Brain microvascular endothelial cell (primary cell): ENCODE data around the gene SLC22A12.

ENCODE experiments used
- DNase-seq: peaks from one replicate; pipeline ENCODE4 v3.0.0-alpha.2; 2020
- H3K27ac ChIP-seq: fragments of 250-450 bp; sonication (Bioruptor Pico); 2 replicates; pipeline ENCODE4 v1.5.1; 2020; ENCODE audit warnings: mild to moderate bottlenecking, moderate library complexity
- H3K27me3 ChIP-seq: fragments of 250-450 bp; sonication (Bioruptor Pico); replicated peaks from 2 replicates; pipeline ENCODE4 v1.5.1; 2020; ENCODE audit warnings: mild to moderate bottlenecking
- H3K36me3 ChIP-seq: fragments of 250-450 bp; sonication (Bioruptor Pico); replicated peaks from 2 replicates; pipeline ENCODE4 v1.5.1; 2020; ENCODE audit warnings: mild to moderate bottlenecking
- H3K4me3 ChIP-seq: 2 replicates; pipeline ENCODE4 v1.5.1; 2011; ENCODE audit warnings: low read depth, mild to moderate bottlenecking, control low read depth, low read length, moderate library complexity
- in situ Hi-C: cut with HindIII; loops from 2 replicates; pipeline ENCODE4 v1.10.0; 2017; ENCODE audit warnings: low sequenced_read_pairs, low pct_ligation_motif_present
- TF ChIP-seq, protein P1 (sequence below): IDR thresholded peaks from 2 replicates; pipeline ENCODE4 v1.5.1; 2011; ENCODE audit warnings: low read depth, mild to moderate bottlenecking, moderate library complexity, low read length, control low read depth, inconsistent platforms; ENCODE audit errors: missing control alignments

SLC22A12 gene

DNA sequence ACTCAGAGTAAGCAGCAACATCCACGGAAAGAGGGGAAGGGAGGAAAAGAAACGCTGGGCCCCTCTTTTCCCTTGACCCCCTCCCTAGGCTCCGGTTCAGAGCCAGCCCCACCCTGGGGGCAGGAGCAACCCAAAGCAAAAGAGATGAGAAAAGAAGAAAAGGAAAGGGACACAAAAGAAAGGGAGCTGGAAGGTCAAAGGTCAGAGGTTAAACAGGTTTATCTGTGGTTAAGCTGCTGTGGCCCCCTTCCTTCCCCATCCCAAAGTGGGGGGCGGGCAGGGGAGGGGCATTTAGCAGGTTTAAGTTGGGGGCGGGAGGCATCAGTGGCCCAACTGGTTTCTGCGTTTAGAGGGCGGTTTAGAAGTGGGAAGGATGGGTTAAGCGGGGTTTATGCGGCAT, 35.6 kb downstream of the SLC22A12 start:
- Histone ChIP-seq H3K27ac (no peak overlapping the region), H3K4me3 (no peak overlapping the region), H3K27me3 (peaks cover 2% of the 10 kb centered on the region), H3K36me3 (no peaks in the 10 kb centered on the region)
- TF ChIP-seq, protein P1, sequence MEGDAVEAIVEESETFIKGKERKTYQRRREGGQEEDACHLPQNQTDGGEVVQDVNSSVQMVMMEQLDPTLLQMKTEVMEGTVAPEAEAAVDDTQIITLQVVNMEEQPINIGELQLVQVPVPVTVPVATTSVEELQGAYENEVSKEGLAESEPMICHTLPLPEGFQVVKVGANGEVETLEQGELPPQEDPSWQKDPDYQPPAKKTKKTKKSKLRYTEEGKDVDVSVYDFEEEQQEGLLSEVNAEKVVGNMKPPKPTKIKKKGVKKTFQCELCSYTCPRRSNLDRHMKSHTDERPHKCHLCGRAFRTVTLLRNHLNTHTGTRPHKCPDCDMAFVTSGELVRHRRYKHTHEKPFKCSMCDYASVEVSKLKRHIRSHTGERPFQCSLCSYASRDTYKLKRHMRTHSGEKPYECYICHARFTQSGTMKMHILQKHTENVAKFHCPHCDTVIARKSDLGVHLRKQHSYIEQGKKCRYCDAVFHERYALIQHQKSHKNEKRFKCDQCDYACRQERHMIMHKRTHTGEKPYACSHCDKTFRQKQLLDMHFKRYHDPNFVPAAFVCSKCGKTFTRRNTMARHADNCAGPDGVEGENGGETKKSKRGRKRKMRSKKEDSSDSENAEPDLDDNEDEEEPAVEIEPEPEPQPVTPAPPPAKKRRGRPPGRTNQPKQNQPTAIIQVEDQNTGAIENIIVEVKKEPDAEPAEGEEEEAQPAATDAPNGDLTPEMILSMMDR: no peak
- in situ Hi-C loops: no loop called here
- no peak for DNase-seq

DNA sequence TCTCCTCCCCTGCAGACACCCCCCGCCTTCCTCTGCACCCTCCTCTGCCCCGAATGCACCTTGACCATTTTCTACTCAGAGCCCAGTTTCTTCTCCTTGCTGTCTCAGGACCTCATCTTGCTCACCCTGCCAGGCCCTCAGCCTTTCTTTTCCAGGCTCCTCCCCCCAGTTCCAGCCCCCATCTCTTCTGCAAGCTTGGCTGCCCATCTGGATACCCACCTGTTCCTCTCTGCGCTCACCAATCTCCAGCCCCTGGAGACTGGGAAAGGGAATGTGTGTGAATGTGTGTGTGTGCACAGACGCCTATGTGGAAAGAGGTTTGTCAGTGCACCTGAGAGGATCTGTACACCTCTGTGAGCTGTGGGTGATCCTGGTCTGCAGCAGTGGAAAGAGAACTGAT, 36.4 kb downstream of the SLC22A12 start:
- TF ChIP-seq, protein P1: no peak
- H3K36me3 ChIP-seq: no peaks in the 10 kb centered on the region
- in situ Hi-C loops: no loop called here

DNA sequence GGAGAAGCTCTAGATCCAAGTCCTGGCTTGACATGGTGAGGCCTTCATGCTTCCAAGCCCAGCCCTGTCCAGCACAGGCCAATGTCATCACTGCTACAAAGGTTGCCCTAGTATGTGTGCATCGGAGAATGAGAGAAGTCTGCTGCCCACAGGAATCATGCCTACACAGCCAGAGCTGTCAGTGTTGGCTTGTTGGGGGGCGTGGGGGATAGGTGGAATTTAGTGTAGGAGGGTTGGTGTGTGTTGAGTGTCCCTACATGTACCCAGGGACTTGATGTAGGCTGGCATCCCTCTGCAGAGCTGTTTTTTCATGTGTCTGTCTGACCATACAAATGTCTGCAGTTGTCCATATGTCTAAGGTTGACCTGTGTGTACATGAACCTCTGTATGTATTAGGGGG, 37.6 kb downstream of the SLC22A12 start:
- in situ Hi-C loops: no loop called here
- H3K27ac ChIP-seq: no peak overlapping the region
- TF ChIP-seq, protein P1: no peak
- peaks cover 2% of the 10 kb centered on the region for H3K27me3 ChIP-seq
- DNase-seq: no peak
- no peak overlapping the region for H3K4me3 ChIP-seq
- H3K36me3 ChIP-seq: no peaks in the 10 kb centered on the region

More for the DNA sequence above, 36.4 kb downstream of the SLC22A12 start:
- no peak overlapping the region for H3K4me3 ChIP-seq
- H3K27ac ChIP-seq: no peak overlapping the region
- DNase-seq: no peak
- H3K27me3 ChIP-seq: peaks cover 2% of the 10 kb centered on the region

DNA sequence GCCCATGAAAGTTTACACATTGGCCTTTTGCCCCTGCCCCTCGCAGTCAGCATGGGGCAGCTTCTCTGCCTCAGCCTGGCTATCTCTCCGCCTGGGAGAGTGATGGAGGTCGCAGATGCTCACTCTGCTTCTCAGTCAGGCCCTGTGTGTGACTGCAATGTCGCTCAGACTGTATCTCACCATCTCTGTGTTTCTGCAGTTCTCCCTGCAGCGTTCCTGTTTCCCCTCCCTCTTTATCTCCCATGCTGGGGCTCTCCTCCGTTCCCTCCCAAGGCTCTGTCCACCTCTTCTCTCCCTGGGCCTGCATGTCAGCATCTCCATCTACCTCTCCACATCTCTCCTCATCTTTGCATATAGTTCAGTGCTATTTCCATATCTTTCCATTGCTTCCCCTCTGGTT, 38.1 kb downstream of the SLC22A12 start:
- H3K36me3 ChIP-seq: no peaks in the 10 kb centered on the region
- H3K27ac ChIP-seq: no peak overlapping the region
- H3K27me3 ChIP-seq: peaks cover 2% of the 10 kb centered on the region
- TF ChIP-seq, protein P1: no peak
- DNase-seq: no peak
- no peak overlapping the region for H3K4me3 ChIP-seq
- in situ Hi-C loops: no loop called here

DNA sequence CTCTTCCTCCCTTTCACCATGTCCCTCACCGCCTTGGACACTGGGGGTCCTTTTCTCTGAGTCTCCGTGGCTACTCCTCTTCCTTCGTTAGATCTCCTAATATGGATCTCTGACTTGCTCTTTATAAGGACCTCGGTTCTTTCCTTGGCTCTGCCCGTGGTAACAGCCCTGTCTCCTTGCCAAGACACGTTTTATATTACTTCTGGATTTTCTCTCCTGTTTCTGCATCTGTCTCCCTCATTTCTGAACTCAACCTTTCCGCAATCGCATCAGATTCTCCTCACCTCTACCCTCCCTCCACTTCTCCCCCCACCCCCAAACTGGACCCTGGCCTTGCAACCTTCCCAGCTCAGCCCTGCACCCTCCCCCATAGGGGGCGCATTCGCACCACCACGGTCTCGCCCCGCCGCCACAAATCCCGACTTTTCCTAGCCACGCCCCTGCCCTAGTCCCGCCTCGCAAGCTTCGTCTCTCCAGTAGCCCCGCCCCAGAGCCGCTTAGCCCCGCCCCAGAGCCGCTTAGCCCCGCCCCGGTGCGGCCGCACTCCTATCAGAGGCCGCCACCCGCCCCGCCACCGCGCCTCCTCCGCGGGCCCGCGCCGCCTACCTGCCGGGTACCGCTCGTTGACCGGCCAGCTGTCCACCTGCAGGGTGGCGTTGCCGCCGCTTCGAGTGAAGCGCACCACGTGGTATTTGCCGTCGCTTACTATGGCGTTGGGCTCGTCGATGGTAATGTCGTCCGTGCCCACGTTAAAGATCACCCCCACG, 39.0 kb downstream of the SLC22A12 start:
- Histone ChIP-seq H3K27me3 (peaks cover 2% of the 10 kb centered on the region), H3K36me3 (no peaks in the 10 kb centered on the region), H3K4me3 (no peak overlapping the region), H3K27ac (no peak overlapping the region)
- no peak for DNase-seq
- TF ChIP-seq, protein P1: no peak
- in situ Hi-C loops: no loop called here

DNA sequence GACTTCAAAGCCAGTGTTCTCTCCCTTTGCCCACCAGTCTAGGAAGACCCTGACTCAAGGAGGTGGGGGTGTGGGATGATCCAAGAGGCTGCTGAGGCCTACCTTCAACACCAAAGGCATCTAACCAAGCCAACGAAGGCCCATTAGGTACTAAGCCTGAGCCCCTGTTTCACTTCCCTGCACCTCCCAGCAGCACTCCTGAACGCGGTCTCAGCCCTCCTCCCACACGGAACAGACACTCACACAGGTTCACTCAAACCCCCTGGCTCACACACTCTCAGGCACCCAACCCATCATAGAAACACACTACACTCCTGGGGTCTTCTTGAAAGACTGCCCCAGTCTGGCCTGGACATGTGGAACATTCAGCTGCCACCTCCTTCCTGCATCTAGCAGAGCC, 40.7 kb downstream of the SLC22A12 start:
- H3K36me3 ChIP-seq: no peaks in the 10 kb centered on the region

More for the DNA sequence above, 40.7 kb downstream of the SLC22A12 start:
- in situ Hi-C loops: no loop called here
- H3K27ac ChIP-seq: no peak overlapping the region
- DNase-seq: no peak
- peaks cover 4% of the 10 kb centered on the region for H3K27me3 ChIP-seq
- H3K4me3 ChIP-seq: no peak overlapping the region
- TF ChIP-seq, protein P1: no peak
